GM15510 (cell line): Measurements from ENCODE around the gene RARS2.

ENCODE experiments used
- POLR2A ChIP-seq: IDR thresholded peaks from 3 replicates; pipeline ENCODE4 v1.6.1; 2011; ENCODE audit warnings: borderline replicate concordance; ENCODE audit not compliant: insufficient read length; ENCODE audit errors: extremely low read depth

RARS2 gene

GRCh38 chr6:87494761-87495422 lies 94.9 kb downstream of the RARS2 start:
- TF ChIP-seq POLR2A = no peak

- TF ChIP-seq POLR2A = no peak
These were observed 102.2 kb downstream of the RARS2 start for GRCh38 chr6:87487555-87487954.

- TF ChIP-seq POLR2A = no peak
These were observed 105.3 kb downstream of the RARS2 start for GRCh38 chr6:87484491-87484890.

- no peak for TF ChIP-seq POLR2A
These were observed 105.9 kb downstream of the RARS2 start for GRCh38 chr6:87483929-87484328.

- TF ChIP-seq POLR2A = no peak
These were observed 107.4 kb downstream of the RARS2 start for GRCh38 chr6:87482366-87482765.

- TF ChIP-seq POLR2A = no peak
These were observed 107.9 kb downstream of the RARS2 start for GRCh38 chr6:87481931-87482330.

GRCh38 chr6:87473419-87473903 lies 116.3 kb downstream of the RARS2 start:
- TF ChIP-seq POLR2A = no peak

- peak; percentile 86 for TF ChIP-seq POLR2A
These were observed 117.0 kb downstream of the RARS2 start, which contains the start of gene SLC35A1 for GRCh38 chr6:87472525-87473418. TSS of gene SLC35A1 (plus strand) at chr6:87472974. CDS start at chr6:87473004, 30 bp downstream.

GRCh38 chr6:87465051-87465450 lies 124.7 kb downstream of the RARS2 start:
- no peak for TF ChIP-seq POLR2A
